GM18909 (cell line): ENCODE measurements around the gene APBA2.

Experiments used
- ATAC-seq: cut with Tn5 transposase; IDR thresholded peaks from one replicate; pipeline ENCODE4 v1.9.1; 2021; ENCODE audit warnings: mild to moderate bottlenecking; ENCODE audit not compliant: unreplicated experiment, poor library complexity

The APBA2 gene

DNA sequence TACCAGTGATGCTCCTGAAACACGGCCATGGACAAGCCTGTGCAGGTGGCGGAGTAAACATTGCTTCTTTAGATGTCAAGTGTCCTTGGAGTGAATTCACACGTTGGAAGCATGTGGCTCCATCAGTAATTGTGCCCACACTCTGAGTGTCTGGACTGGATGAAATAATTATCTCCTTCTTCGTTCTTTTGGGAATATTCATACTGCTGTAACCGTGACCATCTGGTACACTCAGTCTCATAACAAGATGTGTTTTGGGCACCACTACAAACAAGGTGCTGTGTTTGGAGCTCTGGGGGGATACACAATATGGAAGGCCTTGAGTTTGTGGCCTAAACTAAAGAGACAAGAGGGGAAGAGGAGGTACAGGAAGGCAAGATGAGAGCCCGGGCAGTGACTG is 165.6 kb downstream of the APBA2 start:
- ATAC-seq, result no peak

DNA sequence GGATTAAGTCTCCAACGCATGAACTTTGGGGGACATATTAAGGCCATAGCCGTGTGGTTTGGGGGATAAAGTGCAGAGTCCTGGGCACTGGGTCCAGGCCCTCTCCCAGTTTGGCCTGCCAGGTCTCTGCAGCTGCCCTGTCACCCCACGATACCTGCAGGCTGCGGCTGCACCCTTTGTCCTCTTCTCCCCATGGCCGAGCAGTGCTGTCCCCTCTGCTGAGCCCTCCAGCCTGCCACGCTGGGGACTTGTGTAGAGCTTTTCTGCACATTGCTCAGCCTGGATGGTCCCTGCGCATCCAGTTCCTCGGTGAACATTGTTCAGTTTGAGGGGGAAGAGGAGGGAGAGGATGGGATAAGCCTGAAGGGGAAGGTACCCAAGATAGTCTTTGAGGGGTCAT is 167.2 kb downstream of the APBA2 start:
- ATAC-seq, result no peak

DNA sequence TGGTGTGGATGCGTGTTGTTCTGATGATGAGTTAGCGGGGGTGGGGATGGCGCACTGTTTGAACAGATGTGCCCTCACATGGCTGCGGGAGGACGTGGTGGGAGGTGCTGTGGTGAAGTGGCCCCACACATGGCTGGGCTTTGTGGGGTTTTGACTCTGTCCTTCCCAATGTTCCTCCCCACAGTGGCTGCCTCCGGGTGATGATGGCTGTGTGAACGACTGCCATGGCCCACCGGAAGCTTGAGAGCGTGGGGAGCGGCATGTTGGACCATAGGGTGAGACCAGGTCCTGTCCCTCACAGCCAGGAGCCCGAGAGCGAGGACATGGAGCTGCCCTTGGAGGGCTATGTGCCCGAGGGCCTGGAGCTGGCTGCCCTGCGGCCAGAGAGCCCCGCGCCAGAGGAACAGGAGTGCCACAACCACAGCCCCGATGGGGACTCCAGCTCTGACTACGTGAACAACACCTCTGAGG is 167.9 kb downstream of the APBA2 start:
- no peak for ATAC-seq

DNA sequence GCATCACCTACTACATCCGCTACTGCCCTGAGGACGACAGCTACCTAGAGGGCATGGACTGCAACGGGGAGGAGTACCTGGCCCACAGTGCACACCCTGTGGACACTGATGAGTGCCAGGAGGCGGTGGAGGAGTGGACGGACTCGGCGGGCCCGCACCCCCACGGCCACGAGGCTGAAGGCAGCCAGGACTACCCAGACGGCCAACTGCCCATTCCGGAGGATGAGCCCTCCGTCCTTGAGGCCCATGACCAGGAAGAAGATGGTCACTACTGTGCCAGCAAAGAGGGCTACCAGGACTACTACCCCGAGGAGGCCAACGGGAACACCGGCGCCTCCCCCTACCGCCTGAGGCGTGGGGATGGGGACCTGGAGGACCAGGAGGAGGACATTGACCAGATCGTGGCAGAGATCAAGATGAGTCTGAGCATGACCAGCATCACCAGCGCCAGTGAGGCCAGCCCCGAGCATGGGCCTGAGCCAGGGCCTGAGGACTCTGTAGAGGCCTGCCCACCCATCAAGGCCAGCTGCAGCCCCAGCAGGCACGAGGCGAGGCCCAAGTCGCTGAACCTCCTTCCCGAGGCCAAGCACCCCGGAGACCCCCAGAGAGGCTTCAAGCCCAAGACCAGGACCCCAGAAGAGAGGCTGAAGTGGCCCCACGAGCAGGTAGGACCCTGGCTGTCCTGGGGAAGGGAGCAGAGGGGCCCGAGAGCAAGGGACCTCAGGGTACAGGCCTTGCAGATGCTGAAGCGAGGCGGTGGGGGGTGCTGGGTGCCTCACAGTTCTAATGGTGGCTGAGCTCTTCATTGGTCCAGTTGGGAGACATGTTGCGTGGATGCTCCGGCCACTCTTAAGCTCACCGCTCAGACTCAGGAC is 168.6 kb downstream of the APBA2 start:
- ATAC-seq, result no peak

DNA sequence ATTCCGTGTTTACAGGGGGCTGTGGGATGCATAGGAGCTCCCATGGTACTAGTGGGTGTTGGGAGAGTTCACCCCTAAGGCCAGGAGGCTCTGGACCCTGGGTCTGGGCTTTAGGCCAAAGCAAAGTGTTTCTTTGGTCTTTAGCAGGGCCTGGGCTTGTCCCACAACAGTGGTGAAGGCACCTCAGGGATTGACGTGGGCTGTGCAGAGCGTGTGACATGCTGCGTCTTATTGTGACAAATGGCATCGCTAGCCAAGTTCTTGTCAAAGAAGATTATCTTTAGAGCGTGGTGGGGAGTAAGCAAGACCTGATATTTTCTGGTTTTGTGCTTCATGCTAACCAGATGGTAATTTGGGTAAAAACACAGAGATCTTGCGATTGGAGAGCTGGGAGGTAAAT is 170.1 kb downstream of the APBA2 start:
- no peak for ATAC-seq

DNA sequence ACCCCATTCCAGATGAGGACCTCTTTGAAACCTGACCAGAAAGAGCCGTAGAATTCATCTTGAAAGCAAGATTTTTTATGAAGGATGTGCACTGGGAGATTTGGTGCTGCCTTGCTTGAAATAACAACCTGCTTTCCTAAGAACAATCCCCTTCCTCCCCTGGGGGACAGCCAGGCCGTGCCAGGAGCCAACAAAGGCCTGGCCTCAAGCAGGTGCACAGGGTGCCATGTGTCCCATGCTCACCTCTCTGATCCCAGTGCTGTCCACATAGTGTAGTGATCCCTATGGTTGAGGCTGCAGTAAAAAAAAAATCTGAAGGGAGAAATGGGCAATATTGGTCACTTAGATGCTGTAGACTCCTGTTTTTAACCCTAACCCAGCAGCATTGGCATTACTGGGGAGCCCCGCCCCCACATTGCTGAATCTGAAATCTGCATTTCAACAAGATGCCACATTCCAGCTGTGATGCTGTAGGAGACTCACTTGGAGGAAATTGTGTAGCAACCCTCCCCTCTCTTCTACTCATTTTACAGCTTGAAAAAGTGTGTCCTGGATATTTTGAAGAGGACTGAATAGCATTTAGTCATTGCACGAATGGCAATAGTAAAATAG is 171.2 kb downstream of the APBA2 start:
- ATAC-seq, result no peak

DNA sequence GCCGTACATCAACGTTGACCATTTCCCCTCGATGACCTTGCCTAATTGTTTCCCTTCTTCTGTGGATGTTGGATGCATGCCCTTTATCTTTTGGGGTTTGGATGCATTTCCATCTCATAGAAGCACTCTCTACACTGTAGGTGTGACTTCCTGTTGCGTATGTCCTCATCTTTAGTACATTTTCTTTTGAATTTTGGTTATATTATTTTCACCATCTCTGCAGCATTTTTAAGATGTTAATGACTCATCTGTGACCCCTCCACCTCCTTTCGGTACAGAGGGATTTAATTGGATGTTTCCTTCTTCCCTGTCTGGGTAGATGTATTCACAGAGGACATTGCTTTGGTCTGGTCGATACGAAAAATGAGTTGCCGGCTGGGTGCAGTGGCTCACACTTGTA is 172.1 kb downstream of the APBA2 start:
- no peak for ATAC-seq

DNA sequence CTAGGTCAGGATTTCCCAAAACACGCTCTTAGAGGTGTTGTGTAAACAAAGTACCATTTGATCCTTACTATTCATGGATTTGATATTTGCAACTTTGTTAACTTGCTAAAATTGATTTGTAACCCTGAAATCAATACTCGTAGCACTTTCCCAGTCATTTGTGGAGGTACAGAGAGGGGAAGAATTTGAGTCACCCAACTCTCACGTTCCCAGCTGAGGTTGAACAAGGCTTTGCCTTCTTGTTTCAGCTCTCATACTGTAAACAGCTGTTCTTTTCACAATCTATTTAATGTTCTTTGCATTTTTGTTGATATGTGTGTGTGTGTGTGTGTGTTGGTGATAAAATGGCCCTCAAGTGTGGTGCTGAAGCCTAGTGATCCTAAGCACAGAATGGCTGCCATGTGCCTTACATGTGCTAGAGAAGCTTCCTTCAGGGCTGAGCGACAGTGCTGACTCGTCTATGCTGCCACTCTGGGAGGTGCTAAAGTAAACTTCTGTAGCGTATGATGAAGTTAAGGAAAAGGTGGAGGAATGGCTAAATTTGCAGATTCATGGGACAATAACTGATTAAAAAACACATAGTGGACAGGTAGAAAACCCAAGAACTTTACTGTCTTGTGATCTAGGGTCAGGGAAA is 173.2 kb downstream of the APBA2 start:
- ATAC-seq, result no peak

DNA sequence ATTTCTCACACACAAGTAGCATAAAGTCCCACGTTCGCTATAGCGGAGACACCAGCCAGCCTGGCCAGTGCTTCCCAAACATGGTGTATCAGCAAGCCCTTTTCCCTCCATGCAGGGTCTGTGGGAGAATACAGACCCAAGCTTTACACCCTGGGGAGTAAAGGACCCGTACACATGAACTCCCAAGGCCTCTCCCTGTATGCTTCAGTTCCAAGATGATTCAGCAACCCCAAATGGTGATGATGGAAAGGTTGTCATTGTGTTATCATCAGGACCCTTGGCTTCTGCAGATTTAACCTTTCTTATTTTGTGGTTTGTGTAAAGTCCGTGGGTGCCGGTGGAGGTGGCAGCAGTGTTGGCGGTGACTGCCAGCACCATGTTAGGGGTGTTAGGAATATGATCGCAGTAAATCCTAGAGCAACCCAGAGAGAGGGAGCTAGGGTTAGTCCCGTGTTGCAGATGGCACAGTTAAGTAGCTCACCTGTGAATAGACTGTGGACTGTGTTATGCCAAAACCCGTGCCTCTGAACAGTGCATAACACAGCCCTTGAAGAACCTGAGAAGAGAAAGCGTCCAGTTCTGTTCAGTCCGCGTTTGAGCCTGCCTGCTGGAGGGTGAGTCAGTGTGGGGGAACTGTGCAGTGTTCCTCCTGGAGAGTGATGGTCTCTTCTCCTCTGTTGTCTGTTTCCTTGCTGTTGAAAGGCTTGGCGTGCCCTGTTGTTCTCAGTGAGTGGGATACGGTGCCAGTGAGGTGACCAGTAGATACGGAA is 174.3 kb downstream of the APBA2 start:
- no peak for ATAC-seq

DNA sequence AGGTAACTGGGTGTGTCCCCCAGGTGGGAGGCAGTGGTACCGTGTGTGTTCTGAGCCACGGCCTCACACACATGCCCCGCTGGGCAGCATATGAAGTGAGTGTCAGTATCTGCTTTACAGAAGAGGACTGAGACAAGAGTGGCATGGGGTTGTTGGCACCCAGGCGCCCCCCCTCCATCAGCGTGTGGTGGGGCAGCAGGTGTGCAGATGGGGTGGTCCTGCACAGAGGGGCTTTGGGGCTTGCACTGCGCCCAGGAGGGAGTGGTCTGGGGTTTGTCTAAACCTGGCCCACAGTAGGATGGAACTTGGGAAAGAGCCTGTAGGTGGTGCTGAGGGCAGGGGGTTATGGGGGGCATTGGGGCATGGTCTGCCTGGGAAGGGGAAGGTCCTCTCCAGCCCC is 176.0 kb downstream of the APBA2 start:
- ATAC-seq, result no peak

DNA sequence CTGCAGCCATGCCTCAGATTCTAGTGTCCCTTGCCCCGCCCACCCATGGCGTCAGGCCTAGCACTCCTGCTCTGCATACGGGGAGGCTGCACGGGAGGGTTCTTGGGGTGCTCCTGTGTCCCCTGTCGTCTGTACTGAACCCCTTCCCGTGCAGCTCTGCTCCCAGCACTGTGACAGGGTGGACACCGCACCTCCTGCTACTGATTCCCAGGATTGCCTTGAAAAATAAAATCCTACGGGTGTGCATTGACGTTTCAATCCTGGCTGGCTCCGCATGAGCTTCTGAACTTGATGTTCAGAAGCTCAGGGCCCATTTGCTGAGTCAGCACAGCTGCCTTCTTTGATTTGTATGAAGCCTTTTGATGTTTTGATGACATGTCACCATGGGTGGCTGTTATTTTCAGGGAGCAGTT is 176.4 kb downstream of the APBA2 start:
- no peak for ATAC-seq

DNA sequence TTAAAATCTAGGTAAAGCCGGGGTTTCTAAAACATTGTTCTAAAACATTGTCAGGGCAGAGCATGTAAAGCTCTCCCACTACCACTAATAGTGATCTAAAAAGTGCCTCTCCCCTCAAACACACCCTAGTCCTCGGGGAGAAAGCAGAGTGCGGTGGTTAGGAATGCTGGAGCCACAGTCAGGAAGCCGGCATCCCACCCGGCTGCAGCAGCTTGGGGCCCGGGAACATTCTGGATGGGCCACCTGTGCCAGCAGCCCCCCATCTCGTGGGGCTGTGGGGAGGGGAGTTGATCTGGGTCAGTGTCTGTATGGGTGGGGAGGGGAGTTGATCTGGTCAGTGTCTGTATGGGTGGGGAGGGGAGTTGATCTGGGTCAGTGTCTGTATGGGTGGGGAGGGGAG is 176.9 kb downstream of the APBA2 start:
- ATAC-seq, result no peak

DNA sequence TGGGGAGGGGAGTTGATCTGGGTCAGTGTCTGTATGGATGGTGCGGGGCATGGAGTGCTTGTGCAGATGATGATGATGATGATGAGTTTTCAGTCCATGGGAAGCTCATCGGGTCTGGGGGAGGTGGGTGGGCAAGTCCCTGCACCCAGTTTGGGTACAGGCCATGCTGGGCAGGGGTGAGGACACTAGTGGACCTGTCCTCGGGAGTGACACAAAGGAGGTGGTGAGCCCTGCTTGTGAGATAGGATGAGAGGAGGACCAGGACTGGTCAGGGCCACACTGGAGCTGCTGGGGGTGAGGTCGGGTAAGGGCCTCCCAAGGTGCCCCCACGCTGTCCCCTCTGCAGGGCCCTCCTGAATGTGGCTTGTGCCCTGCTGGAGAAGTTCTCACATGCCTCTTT is 177.9 kb downstream of the APBA2 start:
- ATAC-seq, result no peak

DNA sequence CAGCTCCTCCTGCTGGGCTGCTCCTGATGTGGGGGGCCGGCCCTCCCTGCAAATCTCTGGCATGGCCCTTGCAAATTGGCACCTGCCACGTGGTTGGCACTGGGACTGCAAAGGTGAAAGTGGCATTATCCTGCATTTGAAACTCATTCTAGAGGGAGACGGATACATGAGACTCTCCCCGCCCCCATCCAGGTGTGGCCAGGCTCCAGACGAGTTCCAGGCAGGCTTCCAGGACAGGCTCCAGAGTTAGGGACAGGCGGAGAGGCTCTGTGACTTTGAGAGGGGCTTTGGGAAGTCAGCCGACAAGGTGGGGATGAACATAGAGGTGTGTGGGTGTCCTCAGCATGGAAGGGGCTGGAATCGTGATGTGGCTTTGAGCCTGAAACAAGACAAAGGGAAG is 178.5 kb downstream of the APBA2 start:
- no peak for ATAC-seq

DNA sequence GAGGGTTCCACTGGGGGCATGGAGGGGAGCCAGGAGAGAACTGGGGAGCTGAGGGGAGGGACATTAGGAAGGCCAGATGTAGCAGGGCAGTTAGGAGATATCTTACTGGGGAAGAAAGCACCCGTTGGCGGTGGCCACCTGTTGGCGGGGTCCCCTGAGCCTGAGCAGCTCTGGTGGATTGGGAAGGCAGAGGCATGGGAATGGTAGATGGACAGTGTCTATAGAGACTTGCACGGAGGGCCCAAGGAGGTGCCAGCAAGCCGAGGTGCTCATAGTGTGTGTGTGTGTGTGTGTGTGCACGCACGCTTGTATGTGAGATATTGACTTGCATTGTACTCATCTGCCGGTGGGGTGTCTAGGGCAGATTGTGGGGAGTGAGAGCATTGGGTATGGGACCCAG is 179.0 kb downstream of the APBA2 start:
- ATAC-seq, result no peak

DNA sequence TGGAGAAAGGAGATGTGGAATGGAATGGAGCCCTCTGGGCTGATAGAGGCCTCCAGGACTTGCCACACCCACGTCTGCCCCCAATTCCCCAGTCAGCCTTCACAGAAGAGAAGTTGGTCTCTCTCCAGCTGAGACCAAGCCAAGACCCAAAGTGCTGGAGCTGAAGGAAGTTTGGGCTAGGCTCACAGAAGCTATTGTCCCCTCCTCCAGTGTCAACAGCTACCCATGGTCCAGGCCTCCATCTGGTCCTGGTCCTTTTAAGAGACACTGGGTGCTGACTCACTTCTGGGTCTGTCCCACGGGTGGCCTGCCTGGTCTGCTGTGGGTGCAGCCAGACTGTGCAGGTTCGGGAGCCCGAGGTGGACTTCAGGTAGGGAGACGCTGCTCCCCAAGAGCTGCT is 179.8 kb downstream of the APBA2 start:
- no peak for ATAC-seq

DNA sequence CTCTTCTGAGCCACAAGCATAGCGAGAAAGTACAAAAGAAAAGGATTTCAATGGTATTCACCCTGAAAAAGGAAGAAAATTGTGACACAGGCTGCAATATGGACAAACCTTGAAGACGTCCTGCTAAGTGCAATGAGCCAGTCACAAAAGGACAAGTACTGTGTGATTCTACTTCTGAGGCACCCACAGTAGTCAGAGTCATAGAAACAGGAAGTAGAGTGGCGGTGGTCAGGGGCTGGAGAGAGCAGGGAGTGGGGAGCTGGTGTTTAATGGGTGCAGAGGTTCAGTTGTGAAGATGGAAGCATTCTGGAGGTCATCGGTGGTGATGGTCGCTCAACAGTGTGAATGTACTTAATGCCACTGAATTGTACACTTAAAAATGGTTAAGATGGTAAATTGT is 180.5 kb downstream of the APBA2 start:
- ATAC-seq, result no peak

DNA sequence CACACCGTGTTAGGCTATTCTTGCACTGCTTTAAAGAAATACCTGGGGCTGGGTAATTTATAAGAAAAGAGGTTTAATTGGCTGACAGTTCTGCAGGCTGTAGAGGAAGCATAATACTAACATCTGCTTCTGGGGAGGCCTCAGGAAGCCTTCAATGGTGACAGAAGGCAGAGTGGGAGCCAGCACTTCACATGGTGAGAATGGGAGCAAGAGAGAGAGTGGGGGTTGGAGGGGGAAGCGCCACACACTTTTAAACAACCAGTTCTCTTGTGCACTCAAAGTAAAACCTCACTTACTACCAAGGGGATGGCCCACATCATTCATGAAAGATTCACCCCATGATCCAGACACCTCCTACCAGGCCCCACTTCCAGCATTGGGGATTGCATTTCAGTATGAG is 181.1 kb downstream of the APBA2 start:
- ATAC-seq, result no peak

DNA sequence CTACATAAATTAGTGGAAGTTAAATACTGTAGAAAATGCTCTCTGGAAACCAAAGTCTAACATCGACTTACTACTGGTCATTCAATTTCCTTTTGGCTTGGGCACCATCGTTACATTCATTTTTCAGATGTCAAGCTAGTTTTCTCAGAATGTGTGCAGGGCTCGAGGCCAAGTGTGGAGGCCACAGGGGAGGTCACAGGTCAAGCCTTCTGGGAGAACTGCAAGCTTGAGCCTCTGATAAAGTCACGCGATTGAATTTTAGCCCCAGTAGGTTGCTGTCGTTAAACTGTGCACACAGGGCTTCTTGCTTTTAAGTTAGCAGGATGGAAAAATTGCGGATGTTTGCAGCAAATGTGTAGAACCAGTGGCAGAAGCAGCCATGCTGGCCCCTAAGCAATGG is 182.2 kb downstream of the APBA2 start:
- no peak for ATAC-seq

DNA sequence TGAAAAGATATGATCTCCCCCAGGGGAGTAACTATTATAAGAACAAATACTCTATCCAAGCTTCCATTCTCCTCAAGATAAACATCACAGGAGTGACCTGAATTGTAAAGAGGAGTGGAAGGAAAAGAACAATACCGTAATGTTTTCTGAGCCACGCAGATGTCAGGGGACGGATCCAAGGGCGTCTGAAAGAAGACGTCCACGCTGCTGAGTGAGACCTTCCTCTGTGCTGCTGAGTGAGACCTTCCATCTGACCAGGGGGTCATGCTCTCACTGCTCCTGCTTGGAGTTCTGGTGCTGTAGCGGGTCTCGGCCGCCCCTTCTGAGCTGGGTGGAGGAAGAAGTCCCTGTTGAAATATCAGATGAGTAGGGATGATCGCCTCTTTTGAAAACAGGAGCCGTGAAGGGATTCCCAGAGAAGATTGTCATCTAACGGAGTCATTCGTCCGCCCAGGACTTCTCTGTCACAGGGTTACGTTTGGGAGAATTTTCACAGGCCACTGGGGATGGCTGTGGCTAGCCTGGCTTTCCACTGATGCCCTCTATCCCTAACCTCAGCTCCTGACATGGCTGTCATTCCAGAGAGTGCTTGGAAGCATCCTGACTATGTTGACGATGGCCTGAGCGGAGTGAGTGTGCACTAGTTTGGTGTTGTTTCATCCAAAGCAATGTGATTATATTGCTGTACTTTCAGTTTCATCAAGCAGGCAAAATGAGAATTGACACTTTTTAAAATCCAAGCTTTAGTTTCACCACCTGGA is 184.9 kb downstream of the APBA2 start:
- no peak for ATAC-seq
